ENCODE results near the gene CFAP161.

- TF ChIP-seq ZBTB11 (tag by site-specific recombination; conservative IDR thresholded peaks at IDR 0.05; ENCODE audit: low read depth) (no peak), ZNF530 (tag by site-specific recombination; IDR thresholded peaks at IDR 0.05; ENCODE audit: low read depth) (no peak), CTCF (tag by site-specific recombination; IDR thresholded peaks at IDR 0.05) (no peak), PBX3 (CRISPR knock-in tag; IDR thresholded peaks at IDR 0.05) (no peak)
Observed at GRCh38 chr15:81097890-81098280, 36.2 kb upstream of the CFAP161 start.

All from HEK293 (cell line).